AG04449 (cell line): Measurements from ENCODE around the gene HM13.
A peak's percentile ranks its signal among the peaks of the same experiment; 100 is the strongest.
"Not testable (repeated sequence)": the region's sequence is repeated elsewhere in the genome, so short reads cannot be mapped to it uniquely, and the experiment has no call there.

Source experiments
- CTCF ChIA-PET: fragments of 350-600 bp; formaldehyde crosslinking; extraction: SDS; loops from one replicate; lab custom pipeline; 2021; ENCODE audit warnings: antibody characterized with exemption; lab: Yijun Ruan, JAX
- POLR2A ChIA-PET: fragments of 400-600, 350-600 bp; formaldehyde crosslinking; extraction: SDS; loops from one replicate; lab custom pipeline; 2020; ENCODE audit warnings: antibody characterized with exemption, inconsistent platforms; lab: Yijun Ruan, JAX
- DNase-seq: peaks from one replicate; pipeline ENCODE4 v3.0.0-alpha.2; 2010; ENCODE audit warnings: low read depth, low spot score
- H3K4me3 ChIP-seq: 2 replicates; pipeline ENCODE4 v1.5.1; 2011; ENCODE audit warnings: low read depth, mild to moderate bottlenecking, control low read depth, low read length
- CTCF ChIP-seq: IDR thresholded peaks from one replicate; pipeline ENCODE4 v1.5.1; 2011; ENCODE audit warnings: mild to moderate bottlenecking, moderate library complexity, low read length, control low read depth, inconsistent platforms; ENCODE audit not compliant: insufficient read depth; ENCODE audit errors: missing control alignments

HM13 gene

DNA sequence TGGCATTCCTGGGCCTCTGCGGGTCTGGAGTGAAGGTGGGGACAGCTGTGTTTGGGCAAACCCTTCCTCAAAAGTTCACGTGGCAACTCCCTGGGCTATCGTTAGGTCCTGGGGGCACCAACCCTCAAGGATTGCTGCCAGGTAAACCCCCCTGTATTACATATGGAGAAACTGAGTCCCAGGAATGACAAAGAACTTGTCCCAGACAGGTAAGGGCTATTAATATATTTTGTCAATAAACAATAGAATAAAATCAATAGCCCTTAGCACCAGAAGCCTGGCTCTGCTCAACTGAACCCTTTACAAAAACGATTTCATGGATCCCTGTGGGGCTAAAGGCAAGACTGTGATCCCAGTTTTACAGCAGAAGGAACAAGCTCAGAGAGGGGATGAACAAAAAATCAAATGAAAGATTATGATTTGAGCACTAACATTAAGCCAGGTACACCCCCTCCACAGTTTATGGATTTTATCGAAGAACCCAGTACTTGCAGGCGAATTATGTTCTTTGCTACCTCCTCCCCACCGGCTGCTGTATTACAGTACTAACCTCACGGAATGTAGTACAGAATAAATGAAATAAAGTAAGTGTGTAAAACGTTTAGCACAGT, 93.5 kb downstream of the HM13 start:
- ChIA-PET POLR2A (interaction anchor here (1.0 to 3.8 kb wide), 5 partner anchors 21 to 54 kb away, joined by 3 to 28 read pairs (median 3); no protein-coding TSS in a partner anchor), CTCF (interaction anchor here (0.8 to 30.0 kb wide), 7 partner anchors 13 to 148 kb away, joined by 3 to 1856 read pairs (median 5); partner anchors contain the start of gene BCL2L1)
- peak overlapping the region; percentile 88 for H3K4me3 ChIP-seq
- no peak for DNase-seq
- no peak for TF ChIP-seq CTCF

- TF ChIP-seq CTCF: no peak
- POLR2A ChIA-PET: interaction anchor here (0.9 to 3.8 kb wide), 4 partner anchors 36 to 48 kb away, joined by 3 to 28 read pairs (median 4); no protein-coding TSS in a partner anchor
- DNase-seq: no peak
- no peak overlapping the region; the same call in 1 of the 2 replicates for H3K4me3 ChIP-seq
- CTCF ChIA-PET: interaction anchor here (0.9 to 30.0 kb wide), 8 partner anchors 12 to 113 kb away, joined by 3 to 1856 read pairs (median 5); partner anchors contain the start of gene BCL2L1
These were observed 94.2 kb downstream of the HM13 start for GRCh38 chr20:31608251-31608945.

- not testable (repeated sequence) for H3K4me3 ChIP-seq, DNase-seq
- POLR2A ChIA-PET: interaction anchor here (0.8 to 2.1 kb wide), 7 partner anchors 8 to 109 kb away, joined by 3 to 22 read pairs (median 5); no protein-coding TSS in a partner anchor
- CTCF ChIA-PET: interaction anchor here (1.0 to 30.0 kb wide), 41 partner anchors 9 to 202 kb away, joined by 3 to 1856 read pairs (median 9); partner anchors contain the start of genes BCL2L1, HM13 and ID1
These were observed 98.0 kb downstream of the HM13 start for GRCh38 chr20:31612271-31612640.

GRCh38 chr20:31615416-31615815, 101.2 kb downstream of the HM13 start:
- no peak for DNase-seq
- H3K4me3 ChIP-seq: no peak overlapping the region
- TF ChIP-seq CTCF: no peak
- ChIA-PET CTCF (interaction anchor here (0.6 to 30.0 kb wide), 4 partner anchors 46 to 106 kb away, joined by 3 to 1856 read pairs (median 49); partner anchors contain the start of gene BCL2L1), POLR2A (no interaction called here)

DNA sequence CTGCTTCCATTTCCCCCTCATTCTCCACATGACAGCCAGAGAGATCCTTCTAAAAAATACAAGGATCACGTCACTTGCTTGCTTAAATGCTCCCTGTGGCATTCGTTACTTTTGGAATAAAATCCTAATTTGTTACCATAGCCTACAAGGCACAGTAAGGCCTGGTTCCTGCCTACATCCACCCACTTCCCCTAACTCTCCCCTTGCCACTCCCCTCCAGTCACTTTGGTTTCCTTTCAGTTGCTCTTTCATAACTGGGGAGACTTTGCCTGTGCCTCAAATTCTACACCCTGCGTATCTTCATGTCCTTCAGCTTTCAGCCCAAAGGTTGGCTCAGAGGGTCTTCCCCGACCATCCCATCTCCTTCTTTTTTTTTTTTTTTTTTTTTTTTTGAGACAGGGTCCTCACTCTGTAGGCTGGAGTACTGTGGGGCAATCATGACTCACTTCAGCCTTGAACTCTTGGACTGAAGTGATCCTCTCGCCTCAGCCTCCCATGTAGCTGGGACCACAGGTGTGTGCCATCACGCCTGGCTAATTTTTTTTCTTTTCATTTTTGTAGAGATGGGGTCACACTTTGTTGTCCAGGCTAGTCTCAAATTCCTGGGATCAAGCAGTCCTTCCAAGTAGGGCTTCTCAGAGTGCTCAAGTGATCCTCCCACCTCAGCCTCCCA, 103.3 kb downstream of the HM13 start:
- POLR2A ChIA-PET: interaction anchor here (0.6 kb wide), 1 partner anchor 104 kb away, joined by 3 read pairs; no protein-coding TSS in a partner anchor
- TF ChIP-seq CTCF: no peak
- no peak for DNase-seq
- H3K4me3 ChIP-seq: no peak overlapping the region
- CTCF ChIA-PET: interaction anchor here (1.9 to 30.0 kb wide), 3 partner anchors 16 to 106 kb away, joined by 8 to 1856 read pairs (median 20); no protein-coding TSS in a partner anchor
